Stomach (tissue), 9 donors: ENCODE measurements around the gene MTF1. TPM values are rescaled to one million over a fixed set of nuclear protein-coding genes. Genes with fewer than 3 reads are reported as not detected.
"Not testable (repeated sequence)": the region's sequence is repeated elsewhere in the genome, so short reads cannot be mapped to it uniquely, and the experiment has no call there.

ENCODE experiments used
- DNase-seq, 2 donors: peaks; one replicate each; pipeline versions ENCODE4 v3.0.0 to v3.0.0-alpha.2; 2013 to 2019
- H3K27ac ChIP-seq, 5 donors: fragments of 200-600 bp in 4 of 5; sonication (generic) in 4 of 5; one replicate each; pipeline ENCODE4 v1.5.1; 2013 to 2019; ENCODE audit warnings: mild to moderate bottlenecking in 1 of 5, moderate library complexity in 1 of 5
- H3K27me3 ChIP-seq, 3 donors: fragments of 200-600 bp; sonication (generic); one replicate each; pipeline ENCODE4 v1.5.1; 2017 to 2019; ENCODE audit warnings: mixed run types in 1 of 3
- H3K36me3 ChIP-seq, 4 donors: fragments of 200-600 bp; sonication (generic); 1 replicate in 3 of 4; 2 replicates in 1 of 4; pipeline ENCODE4 v1.5.1; 2016 to 2019
- H3K4me1 ChIP-seq, 4 donors: fragments of 200-600 bp; sonication (generic); one replicate each; pipeline ENCODE4 v1.5.1; 2016 to 2019
- H3K4me3 ChIP-seq, 4 donors: fragments of 200-600 bp; sonication (generic) in 3 of 4; one replicate each; pipeline ENCODE4 v1.5.1; 2016 to 2019; ENCODE audit warnings: mild to moderate bottlenecking in 1 of 4
- H3K9me3 ChIP-seq, 4 donors: fragments of 200-600 bp; sonication (generic); one replicate each; pipeline ENCODE4 v1.5.1; 2016 to 2019
- CTCF ChIP-seq, 7 experiments: fragments of 450-650 bp in 4 of 7; fragments of 200-600 bp in 3 of 7; sonication (generic) in 3 of 7; IDR thresholded peaks; one replicate each; pipeline ENCODE4 v1.5.1; 2016 to 2019; ENCODE audit warnings: antibody characterized with exemption in 7 of 7, control low read depth in 2 of 7, mild to moderate bottlenecking in 1 of 7
- EP300 ChIP-seq: sonication (generic); formaldehyde crosslinking; IDR thresholded peaks from one replicate; pipeline ENCODE4 v1.6.1; 2017; ENCODE audit warnings: antibody characterized with exemption
- POLR2A ChIP-seq, 4 donors: fragments of 450-650 bp; IDR thresholded peaks; one replicate each; pipeline ENCODE4 v1.6.1; 2016; ENCODE audit warnings: antibody characterized with exemption in 4 of 4, control low read depth in 2 of 4, mild to moderate bottlenecking in 1 of 4, moderate library complexity in 1 of 4
- POLR2AphosphoS5 ChIP-seq, 3 donors: sonication (generic); formaldehyde crosslinking; IDR thresholded peaks; one replicate each; pipeline ENCODE4 v1.6.1; 2016; ENCODE audit warnings: antibody characterized with exemption in 3 of 3
- WGBS, 5 donors: extraction: QIAGEN DNeasy Blood & Tissue Kit in 3 of 5; methylation state at CpG; one replicate each; pipeline versions ENCODE4 v1.1.5 to v1.1.7; 2013 to 2018; 5-methylcytosine and 5-hydroxymethylcytosine counted together
- intact Hi-C: fragments of 100-400 bp; cut with DNase I; formaldehyde crosslinking; loops from one replicate; pipeline ENCODE4 v1.15.1; 2023; ENCODE audit warnings: low total_unique reads
- polyA plus RNA-seq, 3 donors: library from polyadenylated mRNA; stranded (reverse); fragments of 200-250 nt; gene quantifications; one replicate each; pipeline ENCODE4 v1.2.3, GENCODE V29; 2013
- total RNA-seq, 5 donors: library from RNA; depleted of rRNA; stranded (reverse); fragments of >200 nt; gene quantifications; one replicate each; pipeline versions ENCODE4 v1.1.0 to v1.2.3, GENCODE V29; 2014 to 2016
- donor health status: healthy with polysubstance abuse.
- donor health status: Bipolar disorder and iron deficiency.
- donor health status: healthy.

The MTF1 gene
- total and polyA plus RNA-seq, 8 donors = 1.2 to 5.4 (median 2.8) TPM

DNA sequence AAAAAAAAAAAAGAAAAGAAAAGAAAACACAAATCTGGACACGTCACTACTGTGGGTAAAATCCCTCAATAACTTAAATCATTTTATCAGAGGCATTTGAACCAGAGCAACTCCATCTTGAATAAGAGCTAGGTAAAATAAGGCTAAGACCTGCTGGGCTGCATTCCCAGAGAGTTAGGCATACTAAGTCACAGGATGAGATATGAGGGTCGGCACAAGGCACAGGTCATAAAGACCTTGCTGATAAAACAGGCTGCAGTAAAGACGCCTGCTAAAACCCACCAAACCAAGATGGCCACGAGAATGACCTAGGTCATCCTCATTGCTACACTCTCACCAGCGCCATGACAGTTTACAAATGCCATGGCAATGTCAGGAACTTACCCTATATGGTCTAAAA is 43.6 kb upstream of the MTF1 start:
- Histone ChIP-seq H3K27me3 (no peaks in the 10 kb centered on the region), H3K9me3 (peaks cover 0 to 3% (median 0%) of the 10 kb centered on the region in 4 donors), H3K4me1 (no peaks in the 10 kb centered on the region), H3K27ac (no peak overlapping the region), H3K36me3 (peaks cover 4 to 66% (median 42%) of the 10 kb centered on the region in 4 donors), H3K4me3 (no peak overlapping the region)
- intact Hi-C loops = no loop called here
- no peak for DNase-seq
- WGBS, 5 donors = 75 to 87% (median 79%) methylated on average over 5 of the region's 5 CpGs
- TF ChIP-seq POLR2AphosphoS5 (IDR thresholded peaks at IDR 0.05) = no peak
- no peak for TF ChIP-seq POLR2A (IDR thresholded peaks at IDR 0.05)
- no peak for TF ChIP-seq EP300
- no peak for TF ChIP-seq CTCF (IDR thresholded peaks at IDR 0.05)

- peaks cover 4 to 56% (median 42%) of the 10 kb centered on the region in 4 donors for H3K36me3 ChIP-seq
- no peak overlapping the region for H3K27ac ChIP-seq
- intact Hi-C loops = no loop called here
- no peak for DNase-seq
- no peaks in the 10 kb centered on the region for H3K27me3 ChIP-seq
- peaks cover 0 to 3% (median 0%) of the 10 kb centered on the region in 4 donors for H3K9me3 ChIP-seq
- no peaks in the 10 kb centered on the region for H3K4me1 ChIP-seq
- no peak overlapping the region for H3K4me3 ChIP-seq
- TF ChIP-seq POLR2A (IDR thresholded peaks at IDR 0.05) (no peak), POLR2AphosphoS5 (IDR thresholded peaks at IDR 0.05) (no peak), CTCF (IDR thresholded peaks at IDR 0.05) (no peak), EP300 (no peak)
- WGBS, 5 donors = 90 to 96% (median 94%) methylated on average over 6 of the region's 6 CpGs
Observed at GRCh38 chr1:37901893-37902225, 42.5 kb upstream of the MTF1 start.

DNA sequence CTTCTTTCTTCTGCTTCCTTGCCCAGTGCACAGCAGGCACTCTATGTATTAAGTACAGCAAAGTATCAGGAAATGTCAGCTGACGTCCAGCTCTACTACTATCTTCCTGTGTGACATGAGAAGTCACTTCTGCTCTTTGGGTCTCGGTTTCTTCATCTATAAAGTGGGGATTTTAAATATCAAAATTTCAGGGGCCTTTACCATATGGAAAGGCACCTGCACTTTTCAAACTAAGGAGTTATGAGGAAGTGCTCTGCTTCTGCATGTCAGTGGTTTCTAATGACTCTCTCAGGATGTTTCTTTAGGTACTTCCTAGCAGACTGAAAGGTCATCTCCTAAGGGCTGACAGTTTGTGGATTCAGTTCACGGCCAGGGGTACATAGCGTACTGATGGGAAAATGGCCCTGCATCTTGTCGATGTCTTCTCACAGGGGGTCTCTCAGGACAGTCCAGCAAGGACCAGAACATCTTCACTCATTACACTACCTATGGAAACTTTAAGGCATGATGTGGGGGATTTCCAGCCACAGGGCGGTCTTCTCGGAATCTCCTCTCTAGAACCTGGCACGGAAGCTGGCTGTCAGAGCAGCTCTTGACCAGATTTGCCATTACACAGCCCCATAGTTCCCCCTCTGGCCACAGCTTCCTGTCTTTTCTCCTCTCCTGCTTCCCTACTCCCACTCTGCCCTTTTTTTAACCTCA is 42.0 kb upstream of the MTF1 start:
- Histone ChIP-seq H3K27ac (no peak overlapping the region), H3K36me3 (peaks cover 4 to 53% (median 42%) of the 10 kb centered on the region in 4 donors), H3K9me3 (peaks cover 0 to 3% (median 0%) of the 10 kb centered on the region in 4 donors), H3K27me3 (no peaks in the 10 kb centered on the region), H3K4me3 (no peak overlapping the region), H3K4me1 (no peaks in the 10 kb centered on the region)
- TF ChIP-seq POLR2A (IDR thresholded peaks at IDR 0.05) = no peak
- no peak for TF ChIP-seq EP300
- TF ChIP-seq POLR2AphosphoS5 (IDR thresholded peaks at IDR 0.05) = no peak
- TF ChIP-seq CTCF (IDR thresholded peaks at IDR 0.05) = no peak
- intact Hi-C loops = no loop called here
- DNase-seq = peak in 1 of 2 donors; percentile 20
- 80 to 86% (median 83%) methylated on average over 8 of the region's 8 CpGs for WGBS, 5 donors

- H3K9me3 ChIP-seq, H3K27me3 ChIP-seq, H3K4me1 ChIP-seq, DNase-seq, H3K27ac ChIP-seq, intact Hi-C loops, H3K4me3 ChIP-seq: not testable (repeated sequence)
- H3K36me3 ChIP-seq = peaks cover 4 to 35% (median 32%) of the 10 kb centered on the region in 4 donors
- WGBS, 5 donors = 89 to 100% (median 97%) methylated on average over 3 of the region's 3 CpGs
Observed at GRCh38 chr1:37897563-37897962, 38.2 kb upstream of the MTF1 start.

DNA sequence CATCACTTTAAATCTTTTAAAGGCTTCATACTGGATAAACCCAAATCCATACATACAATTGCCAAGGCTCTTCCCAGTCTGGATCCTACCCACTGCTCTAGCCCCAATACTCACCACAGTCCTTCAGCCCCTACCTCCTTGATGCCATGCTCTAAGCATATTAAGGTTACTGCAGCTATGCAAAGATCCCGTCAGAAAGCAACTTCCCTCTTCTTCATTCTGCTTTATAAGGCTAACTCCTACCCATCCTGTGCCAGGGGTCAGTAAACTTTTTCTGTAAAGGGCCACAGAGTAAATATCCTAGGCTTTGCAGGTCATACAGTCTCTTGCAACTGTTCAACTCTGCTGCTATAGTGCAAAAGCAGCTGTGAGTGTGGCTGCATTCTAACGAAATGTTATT is 34.3 kb upstream of the MTF1 start:
- intact Hi-C loops = no loop called here
- TF ChIP-seq POLR2A (IDR thresholded peaks at IDR 0.05) (no peak), CTCF (IDR thresholded peaks at IDR 0.05) (no peak), EP300 (no peak), POLR2AphosphoS5 (IDR thresholded peaks at IDR 0.05) (no peak)
- peaks cover 17 to 34% (median 24%) of the 10 kb centered on the region in 4 donors for H3K36me3 ChIP-seq
- H3K27ac ChIP-seq = no peak overlapping the region
- 84 to 95% (median 89%) methylated on average over 2 of the region's 2 CpGs for WGBS, 5 donors
- no peaks in the 10 kb centered on the region for H3K27me3 ChIP-seq
- H3K9me3 ChIP-seq = no peaks in the 10 kb centered on the region
- H3K4me1 ChIP-seq = peaks cover 0 to 9% (median 6%) of the 10 kb centered on the region in 4 donors
- no peak for DNase-seq
- no peak overlapping the region for H3K4me3 ChIP-seq
